8988T (cell line): ENCODE results near the gene MRO.

ENCODE experiments used
- DNase-seq: peaks from one replicate; pipeline ENCODE4 v3.0.0; 2011

The MRO gene

DNA sequence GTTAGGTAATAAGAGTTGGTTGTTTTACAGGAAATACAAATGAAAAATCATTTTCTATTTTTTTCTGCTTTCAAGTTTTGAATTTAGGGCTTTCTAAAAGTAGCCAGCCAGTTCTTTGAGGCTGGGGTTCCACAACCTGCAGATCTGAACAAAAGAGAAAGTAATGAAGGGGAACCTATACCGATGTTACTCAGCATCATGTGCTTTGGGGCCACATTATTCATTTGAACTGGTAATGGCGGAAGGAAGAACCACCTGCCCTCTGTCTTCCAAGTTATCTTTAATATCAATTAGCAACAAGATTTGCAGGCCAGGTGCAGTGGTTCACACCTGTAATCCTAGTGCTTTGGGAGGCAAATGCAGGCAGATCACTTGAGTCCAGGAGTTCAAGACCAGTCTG is 12.9 kb upstream of the MRO start:
- DNase-seq, result no peak

DNA sequence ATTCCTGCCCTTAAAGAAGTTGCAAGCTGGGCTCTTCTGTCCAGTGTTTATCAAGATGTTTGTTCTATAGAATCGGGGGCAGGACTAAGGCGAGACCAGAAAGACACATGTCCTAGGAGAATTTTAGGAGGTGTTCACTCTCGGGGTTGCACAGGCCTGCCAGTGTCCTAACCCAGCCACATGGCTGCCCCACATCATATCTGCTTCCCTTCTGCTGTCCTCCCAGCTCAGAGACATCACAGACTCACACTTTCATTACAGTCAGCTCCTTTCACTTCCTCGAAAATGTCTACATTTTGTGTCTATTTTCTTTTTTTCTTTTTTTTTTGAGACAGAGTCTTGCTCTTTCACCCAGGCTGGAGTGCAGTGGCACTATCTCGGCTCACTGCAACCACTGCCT is 10.7 kb upstream of the MRO start:
- DNase-seq, result no peak

DNA sequence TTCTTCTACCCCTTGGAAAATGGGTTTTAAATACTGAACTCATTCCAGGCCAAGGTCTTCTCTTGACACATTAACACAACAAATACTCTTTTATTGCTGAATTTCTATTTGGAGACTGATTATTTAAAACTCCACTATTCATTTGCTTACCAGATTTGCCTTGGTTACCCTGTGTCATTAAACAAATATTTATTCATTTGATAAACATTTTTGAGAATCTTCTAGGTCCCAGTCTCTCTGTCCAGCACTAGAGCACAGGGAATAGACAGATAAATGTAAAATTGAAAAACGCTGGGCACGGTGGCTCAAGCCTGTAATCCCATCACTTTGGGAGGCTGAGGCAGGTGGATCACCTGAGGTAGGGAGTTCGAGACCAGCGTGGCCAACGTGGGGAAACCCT is 9.8 kb upstream of the MRO start:
- no peak for DNase-seq

DNA sequence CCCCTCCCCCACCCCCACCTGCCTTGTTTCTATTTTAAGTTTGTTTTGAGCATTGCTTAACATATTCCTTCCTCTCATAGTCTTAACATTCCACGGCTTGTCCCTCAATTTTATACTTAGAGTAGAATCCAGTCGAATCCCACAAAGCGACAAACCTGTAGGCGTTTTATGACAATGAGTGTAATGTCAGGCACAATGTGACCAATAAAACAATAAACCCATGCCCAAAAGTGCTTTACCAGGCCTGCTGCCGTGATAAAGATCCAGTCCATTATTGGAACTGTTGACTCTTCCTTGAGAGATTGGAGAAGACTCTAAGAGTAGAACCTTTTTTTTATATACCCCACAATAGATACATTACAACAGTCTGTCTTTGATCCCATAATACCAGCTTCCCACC is 6.2 kb upstream of the MRO start:
- no peak for DNase-seq

DNA sequence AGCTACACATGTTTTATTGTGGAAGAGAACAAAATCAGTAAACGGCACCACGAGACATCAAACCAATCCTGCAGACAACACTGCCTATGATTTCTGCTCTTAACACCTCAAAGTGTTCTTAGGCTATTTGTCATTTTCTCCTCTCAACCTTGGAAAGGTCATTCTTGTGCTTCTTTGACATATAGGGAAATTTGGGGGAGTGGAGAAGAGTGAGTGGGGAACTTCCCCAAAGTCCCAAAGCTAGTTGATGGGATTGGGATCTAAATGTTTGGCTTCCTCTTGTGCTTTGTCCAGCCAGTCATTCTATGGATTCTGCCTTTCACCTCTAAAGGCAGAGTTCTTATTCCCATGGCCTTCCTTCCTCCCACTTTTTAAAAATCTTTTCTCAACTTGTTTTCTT is 5.8 kb upstream of the MRO start:
- DNase-seq, result no peak

DNA sequence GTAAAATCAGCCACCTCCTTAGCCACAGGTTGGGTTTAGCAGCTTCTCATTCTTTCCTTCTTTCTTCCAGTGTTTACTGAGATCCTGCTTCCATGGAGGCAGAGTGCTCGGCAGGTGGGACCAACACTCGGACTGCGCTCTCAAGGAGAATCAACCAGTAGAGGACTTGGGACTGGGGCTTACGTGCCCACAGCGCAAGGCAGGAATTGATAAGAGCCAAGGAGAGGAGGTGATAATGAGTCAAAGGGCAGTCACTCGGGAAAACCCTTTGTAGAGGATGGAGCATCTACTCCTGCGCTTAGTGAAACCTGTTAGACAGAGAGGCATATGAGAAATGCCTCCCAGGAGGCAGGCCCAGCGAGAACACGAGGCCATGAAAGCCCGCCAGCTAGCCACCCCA is 2.9 kb upstream of the MRO start:
- no peak for DNase-seq

DNA sequence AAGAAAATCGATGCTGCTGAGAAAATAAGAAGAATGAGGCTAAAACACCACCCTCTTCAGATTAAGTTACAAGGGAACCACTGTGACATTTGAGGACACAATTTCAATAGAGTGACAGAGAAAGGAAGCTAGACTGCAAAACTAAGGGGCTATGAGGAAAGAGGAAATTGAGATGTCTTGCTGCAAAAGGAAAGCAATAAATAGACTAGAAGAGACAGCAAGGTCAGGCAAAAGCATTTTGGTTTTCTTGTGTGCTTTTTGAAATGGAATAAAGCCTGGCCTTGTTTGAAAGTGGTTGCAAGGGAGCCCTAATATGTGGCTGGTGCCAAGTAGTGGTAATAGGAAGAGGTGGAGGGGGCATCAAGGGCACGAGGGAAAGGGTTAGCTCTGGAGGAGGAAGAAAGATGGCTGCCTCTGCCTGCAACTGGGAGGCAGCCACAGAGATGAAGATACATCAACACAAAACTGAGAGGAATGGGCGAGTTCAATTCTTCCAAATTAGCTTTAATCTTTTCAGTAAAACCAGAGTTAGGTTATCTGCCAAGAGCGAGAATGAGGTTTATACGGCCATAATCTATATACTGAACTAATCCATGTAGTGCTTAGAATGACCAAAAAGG is 1.2 kb upstream of the MRO start:
- DNase-seq, result no peak

DNA sequence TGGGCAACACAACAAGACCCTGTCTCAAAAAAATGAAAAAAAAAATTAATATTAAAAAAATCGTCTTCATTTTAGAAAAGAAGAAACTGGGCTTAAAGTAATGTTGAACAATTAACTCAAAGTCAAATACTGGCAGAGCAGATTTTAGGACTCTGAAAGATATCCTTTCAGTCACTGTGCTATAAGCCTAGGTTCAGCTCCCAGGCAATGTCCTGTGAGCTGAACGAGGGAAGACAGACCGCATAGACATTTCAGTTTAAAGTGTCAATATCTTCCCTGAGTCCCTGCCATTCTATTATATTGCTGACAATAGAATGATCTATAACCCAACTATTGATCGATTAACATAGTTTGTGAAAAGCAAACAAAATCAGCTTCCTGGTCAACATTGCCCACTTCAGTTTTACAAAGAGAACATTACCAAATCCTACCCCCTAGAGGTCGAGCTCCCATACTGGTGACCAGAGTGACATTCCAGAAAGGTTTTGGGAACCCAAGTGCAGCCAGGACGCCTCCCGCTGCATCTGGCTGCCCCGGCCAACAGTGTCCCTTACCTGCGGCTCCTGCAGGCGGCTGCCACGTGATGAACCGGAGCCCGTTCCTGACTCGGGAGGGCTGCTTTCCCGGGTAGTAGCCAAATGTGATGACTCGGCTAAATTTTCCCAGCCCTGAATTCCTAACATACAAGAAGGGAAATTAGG is 639 bp downstream of the MRO start:
- peak; percentile 50 for DNase-seq

DNA sequence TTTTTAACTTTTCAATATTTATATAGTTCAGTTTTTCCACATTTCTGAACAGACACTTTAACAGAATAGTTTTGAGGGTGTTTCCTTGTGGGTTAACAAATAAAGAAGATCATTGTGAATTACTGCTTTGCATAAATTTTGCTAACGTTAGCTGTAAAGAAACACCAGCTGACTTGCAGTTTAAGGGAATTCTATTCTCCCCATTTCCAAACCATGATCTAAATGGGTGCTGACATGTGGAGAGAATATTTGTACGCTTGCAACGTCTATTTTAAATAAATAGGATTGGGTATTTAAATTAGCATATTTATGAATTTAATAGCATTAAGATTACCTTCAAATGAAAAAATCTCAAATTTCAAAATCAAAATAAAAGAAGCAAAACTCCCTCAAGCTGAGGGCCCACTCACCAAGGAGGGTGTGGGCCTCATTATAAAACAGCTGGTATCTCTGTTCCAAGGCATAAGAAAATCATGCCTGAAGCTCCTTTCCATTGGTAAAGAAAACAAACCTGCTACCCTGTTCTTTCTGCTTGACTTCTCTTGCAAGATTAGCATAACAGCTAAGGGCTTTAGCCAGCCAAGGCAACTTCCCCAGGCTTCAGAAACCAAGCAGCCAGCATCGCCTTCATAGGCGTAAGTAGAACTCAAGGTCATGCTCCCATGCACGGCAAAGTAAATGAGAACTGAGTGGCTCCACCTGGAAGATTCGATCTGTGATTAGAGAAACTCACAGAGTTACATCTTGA is 3.2 kb downstream of the MRO start:
- no peak for DNase-seq

DNA sequence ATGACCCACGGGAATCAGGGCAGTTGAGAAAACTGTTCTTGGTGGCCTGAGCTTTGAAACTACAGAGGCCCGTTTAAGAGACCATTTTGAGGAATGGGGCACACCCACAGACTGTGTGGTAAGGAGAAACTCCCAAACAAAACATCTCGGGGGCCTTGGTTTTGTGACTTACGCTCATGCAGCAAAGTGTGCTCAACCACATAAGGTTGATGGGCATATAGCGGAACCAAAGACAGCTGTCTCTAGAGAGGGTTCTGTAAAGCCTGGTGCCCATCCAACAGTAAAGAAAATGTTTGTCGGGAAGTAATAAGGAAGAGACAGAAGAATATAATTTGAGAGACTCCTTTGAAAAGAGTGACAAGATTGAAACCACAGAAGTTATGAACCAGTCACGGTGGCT is 5.4 kb downstream of the MRO start:
- DNase-seq, result no peak

DNA sequence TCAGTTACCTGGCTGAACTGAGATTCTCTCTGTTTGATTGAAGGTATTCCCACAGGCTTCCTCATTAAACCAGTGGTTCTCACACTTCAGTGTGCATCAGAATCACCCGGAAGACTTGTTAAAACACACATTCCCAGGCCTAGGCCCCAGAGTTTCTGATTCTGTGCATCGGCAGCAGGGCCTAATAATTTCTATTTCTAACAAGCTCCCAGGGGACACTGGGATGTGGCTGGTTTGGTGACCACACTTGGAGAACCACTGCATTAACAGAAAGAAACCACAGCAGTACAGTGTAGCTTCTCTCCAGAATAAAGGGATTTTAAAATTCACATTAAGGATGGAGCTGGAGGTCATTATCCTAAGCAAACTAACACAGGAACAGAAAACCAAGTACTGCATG is 6.5 kb downstream of the MRO start:
- no peak for DNase-seq

DNA sequence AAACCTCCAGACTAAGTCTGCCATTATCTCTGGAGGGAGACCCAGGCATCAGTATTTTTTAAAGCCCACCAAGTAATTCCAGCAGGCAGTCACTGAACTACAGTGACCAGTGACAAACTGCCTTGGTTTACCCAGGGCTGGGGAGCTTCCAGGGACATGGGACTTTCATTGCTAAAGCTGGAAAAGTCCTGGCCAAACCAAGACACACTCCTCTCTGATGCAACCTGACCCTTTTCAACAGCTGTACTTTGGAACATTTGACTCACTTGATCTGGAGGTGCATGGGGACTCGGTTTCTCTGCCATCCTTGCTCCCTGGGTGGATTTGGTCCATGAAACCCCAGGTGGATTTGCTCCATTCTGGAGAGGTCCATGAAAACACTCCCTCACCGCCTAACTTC is 7.0 kb downstream of the MRO start:
- no peak for DNase-seq

DNA sequence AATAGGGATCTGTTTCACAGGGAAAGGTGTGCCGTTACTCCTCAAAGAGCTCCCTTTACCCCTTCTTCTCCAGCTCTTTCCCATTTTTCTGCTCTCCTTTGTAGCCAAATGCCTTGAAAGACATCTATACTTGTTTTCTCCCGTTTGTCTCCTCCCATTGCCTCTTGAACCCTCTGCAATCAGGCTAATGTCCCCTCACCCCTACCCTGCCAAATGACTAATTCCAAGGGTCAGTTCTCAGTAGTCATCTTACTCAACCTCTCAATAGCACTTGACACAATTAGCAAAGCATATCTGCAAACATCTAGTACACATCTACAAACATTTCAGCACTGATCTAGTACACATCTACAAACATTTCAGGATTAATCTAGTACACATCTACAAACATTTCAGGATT is 12.6 kb downstream of the MRO start:
- DNase-seq, result no peak

DNA sequence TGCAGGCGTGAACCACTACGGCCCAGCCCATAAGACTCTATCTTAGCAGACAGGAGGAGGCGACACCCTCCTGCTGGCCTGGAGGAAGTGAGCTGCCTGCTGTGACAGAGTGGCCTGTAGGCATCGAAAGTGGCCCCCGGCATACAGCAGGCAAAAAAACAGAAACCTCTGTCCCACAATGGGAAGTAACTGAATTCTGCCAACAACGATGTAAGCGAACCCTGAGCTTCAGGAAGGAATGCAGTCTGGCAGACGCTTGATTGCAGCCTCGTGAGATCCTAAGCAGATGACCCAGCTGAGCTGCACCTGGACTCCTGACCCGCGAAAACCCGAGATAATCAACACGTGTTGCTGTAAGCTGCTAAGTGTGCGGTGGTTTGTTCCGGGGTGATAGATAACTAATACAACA is 13.6 kb downstream of the MRO start:
- DNase-seq, result no peak

DNA sequence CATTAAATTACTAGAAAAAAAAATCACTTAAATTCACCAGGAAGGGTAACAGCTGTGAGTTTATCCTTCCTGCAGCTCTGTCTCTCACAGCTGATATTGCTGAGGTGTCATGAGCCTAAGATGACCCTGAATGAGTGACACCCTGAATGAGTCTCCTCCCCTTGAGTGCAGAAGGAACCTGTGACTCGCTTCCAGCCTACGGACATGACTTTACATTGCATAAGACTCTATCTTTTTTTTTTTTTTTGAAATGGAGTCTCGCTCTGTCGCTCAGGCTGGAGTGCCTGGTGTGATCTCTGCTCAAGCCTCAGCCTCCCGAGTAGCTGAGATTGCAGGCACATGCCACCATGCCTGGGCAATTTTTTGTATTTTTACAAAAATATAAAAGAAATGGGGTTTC is 14.1 kb downstream of the MRO start:
- DNase-seq, result no peak

DNA sequence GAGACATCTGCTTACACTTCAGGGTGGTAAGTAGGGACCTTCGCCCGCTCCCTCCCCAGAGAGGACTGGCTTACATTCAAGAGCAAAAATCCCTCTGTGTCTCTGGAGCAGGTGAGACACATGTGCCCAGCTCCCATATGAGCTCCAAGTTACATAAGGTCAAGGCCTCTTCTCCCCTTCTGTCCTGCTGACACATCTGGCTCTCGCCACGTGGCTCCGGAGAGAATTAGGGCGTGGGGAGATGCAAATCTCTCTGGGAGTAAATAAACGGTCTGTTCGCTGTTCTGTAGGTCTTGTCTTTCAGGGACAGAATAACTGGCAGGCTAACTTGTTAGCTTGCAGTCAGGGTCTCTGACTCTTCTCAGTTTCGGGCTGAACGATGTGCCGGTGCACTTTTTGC is 16.2 kb downstream of the MRO start:
- DNase-seq, result no peak

DNA sequence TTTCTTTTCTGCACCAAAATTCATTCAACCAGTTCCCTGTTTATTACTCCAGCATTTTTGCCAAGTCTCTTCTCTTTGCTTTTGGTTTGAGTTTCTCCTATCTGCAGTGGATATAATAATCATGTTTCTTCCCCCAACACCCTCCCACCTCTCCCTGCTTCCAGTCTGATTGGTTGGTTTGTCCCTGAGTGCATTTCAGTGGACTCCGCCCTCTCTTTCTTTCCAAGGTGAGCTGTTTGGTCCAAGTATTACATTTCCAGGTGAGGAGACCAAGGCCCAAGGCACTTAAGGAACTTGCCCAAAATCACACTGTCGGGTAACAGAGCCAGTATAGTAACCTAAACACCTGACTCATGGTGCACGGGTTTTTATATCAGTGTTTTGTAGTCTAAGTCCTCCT is 17.7 kb downstream of the MRO start:
- DNase-seq, result no peak

DNA sequence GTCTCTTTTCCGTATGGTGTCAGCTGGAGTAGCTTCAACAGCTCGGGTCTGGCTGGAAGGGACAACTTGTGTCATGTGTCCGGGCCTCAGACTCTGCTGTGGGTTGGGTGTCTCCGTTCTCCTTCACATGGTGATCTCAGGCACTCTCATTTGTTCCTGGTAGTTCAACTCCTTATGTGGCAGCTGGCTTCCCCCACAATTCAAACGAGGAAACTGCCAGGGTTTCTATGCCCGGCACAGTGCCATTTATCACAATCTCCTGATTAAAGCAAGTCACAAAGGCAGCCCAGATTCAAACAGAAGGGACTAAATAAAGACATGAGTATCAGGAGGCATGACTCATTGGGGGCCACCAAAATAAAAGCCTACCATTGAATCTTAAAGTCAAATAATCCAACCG is 22.7 kb downstream of the MRO start:
- DNase-seq, result no peak

DNA sequence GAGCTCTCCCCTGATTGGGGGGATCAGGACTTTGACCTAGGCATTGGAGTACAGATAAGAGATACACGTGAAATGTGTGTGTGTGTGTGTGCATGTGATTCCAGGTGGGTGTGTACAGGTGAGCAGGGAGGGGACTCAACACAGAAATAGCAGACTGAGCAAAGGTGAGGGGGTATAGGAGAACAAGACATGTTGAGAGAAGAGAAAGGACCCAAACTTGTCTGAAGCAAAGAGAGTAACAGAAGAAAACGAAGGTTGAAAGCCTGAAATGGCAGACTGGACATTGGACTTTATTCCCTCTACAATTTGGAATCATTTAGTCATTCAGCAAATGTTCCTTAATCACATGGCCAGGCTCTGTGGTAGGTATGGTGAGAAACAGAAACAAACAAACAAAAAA is 23.3 kb downstream of the MRO start:
- DNase-seq, result no peak

DNA sequence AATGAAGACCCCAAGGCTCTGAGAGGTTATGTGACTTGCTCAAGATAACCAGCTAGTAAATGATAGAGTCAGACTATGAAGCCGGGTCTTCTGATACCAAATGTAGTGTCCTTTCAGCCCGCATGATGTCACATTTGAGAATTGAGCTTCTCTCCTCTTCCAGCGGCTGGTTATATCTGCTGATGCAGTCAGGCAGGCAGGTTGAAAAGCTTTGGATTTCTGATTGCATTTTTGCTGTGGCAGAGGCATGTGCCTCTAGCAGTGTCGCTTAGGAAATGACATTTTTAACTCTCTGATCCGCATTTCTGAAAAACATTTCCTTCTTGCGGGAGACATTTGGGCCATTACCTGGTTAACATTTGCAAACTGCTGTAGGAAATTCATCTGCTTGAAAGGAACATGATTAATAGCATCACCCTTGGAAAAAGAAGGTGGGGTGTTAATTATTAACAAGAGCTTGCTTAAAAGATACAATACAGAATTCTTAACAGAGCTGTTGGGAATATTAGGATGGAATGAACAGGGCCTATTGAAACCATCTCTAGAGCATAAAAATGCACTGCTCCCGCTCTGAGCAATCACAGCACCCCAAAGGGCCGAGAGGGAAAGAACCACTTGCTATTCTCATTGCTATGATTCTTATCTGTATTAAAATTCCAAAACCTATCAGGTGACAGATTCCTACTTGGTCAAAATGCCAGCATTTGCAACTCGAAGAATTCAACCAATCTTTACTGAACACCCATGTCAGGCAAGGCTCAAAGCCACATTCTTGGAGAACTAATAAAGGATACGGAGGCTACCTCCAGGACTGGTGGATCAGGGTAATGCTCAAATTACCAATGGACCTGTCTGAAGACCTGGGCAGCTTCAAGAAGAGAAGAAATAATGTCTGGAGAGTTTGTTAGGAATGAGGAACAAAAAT is 25.9 kb downstream of the MRO start:
- DNase-seq, result no peak

DNA sequence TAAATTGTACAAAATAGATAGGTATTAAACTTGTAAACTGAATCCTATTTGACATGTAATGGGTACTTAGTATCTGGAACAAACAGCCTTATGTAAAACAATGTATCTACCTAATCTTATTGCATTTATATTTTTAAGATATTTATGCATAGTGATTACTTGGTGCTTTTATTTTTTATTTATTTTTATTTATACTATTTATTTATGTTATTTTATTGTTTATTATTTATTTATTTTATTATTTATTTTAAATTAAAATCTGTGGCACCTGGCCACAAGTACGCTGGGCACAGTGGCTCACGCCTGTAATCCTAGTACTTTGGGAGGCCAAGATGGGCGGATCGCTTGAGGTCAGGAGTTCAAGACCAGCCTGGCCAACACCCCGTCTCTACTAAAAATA is 26.9 kb downstream of the MRO start:
- no peak for DNase-seq

DNA sequence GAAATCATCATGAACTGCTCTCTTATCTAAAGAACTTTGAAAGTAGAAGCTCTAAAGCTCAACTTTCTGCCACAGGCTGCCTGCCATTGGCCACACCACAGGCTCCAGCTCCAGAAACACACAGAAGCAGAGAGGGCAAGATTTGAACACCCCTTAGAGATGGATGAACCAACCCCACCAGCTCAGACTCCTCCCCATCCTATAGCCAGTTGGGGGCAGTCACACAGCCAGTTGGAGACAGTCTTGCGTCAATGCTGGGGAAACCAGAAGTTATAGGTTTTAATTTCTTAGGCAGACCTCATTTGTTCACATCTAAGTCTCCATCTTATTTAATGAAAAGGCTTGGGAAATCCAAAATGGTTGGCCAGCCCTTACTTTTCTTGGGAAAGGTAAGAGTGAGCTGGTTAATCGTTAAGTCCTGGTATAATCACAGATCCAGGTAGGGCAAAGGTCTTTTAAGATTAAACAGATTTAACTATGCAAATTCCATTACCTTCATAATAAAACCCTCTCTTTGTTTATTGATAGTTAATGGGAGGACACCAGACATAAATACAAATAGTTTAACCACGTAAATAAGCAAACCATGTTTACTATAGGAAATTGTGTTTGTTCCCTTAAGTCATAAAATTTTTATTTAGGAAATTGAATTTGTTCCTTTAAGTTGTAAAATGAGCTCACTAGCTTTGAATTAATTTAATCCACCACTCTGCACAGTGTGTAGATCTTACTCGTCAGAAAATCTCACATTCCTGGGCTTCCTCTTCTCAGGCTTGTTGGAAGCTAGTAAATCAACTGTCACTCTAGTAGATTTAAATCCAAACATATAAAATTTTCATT is 28.0 kb downstream of the MRO start:
- no peak for DNase-seq

DNA sequence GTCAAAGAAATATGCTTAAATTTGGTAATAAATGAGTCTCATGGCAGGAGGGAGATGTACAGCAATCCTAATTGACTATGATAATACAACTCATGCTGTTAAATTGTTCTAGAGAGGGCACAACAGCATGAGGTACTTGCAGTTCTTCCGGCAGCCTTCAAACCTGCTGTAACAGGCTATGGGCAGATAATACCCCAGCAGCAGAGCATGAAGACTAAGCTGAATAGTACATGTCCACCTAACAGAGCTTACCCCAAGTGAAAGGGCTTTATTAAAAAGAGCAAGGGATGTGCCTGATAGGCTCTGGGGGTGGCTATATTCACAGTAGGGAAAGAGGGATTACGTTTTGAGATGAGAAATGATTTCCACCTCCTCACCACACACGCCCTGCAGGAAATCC is 28.9 kb downstream of the MRO start:
- no peak for DNase-seq
